Right lobe of liver (tissue), 6 donors: ENCODE results near the gene LTBP1. TPM values are rescaled to one million over a fixed set of nuclear protein-coding genes. Genes with fewer than 3 reads are reported as not detected.

ENCODE experiments used
- ATAC-seq, 4 donors: fragments of 200-7000 bp; cut with Tn5 transposase; one replicate each; pipeline ENCODE4 v1.9.1; 2020; ENCODE audit warnings: mild to moderate bottlenecking in 4 of 4, moderate library complexity in 4 of 4
- DNase-seq, 3 donors: peaks; one replicate each; pipeline ENCODE4 v3.0.0-alpha.2; 2020
- H3K27ac ChIP-seq, 3 donors: fragments of 200-600 bp; one replicate each; pipeline ENCODE4 v1.8.0; 2022
- H3K27me3 ChIP-seq, 2 donors: fragments of 200-600 bp; one replicate each; pipeline ENCODE4 v1.8.0; 2022
- H3K36me3 ChIP-seq, 4 donors: fragments of 200-600 bp; sonication (generic) in 1 of 4; one replicate each; pipeline versions ENCODE4 v1.5.1 to v1.8.0; 2017 to 2022; ENCODE audit warnings: control low read depth in 1 of 4
- H3K4me1 ChIP-seq, 4 donors: fragments of 200-600 bp; sonication (generic) in 1 of 4; one replicate each; pipeline versions ENCODE4 v1.5.1 to v1.8.0; 2017 to 2022; ENCODE audit warnings: control low read depth in 1 of 4
- H3K4me3 ChIP-seq, 3 donors: fragments of 200-600 bp; one replicate each; pipeline ENCODE4 v1.8.0; 2022
- H3K9me3 ChIP-seq, 4 donors: fragments of 200-600 bp; sonication (generic) in 1 of 4; one replicate each; pipeline versions ENCODE4 v1.5.1 to v1.8.0; 2017 to 2022; ENCODE audit warnings: control low read depth in 1 of 4
- POLR2A ChIP-seq: fragments of 450-650 bp; IDR thresholded peaks from one replicate; pipeline ENCODE4 v1.6.1; 2017; ENCODE audit warnings: antibody characterized with exemption, mild to moderate bottlenecking
- WGBS: methylation state at CpG from one replicate; pipeline ENCODE4 v1.1.6; 2018; ENCODE audit warnings: low coverage, low lambda C conversion rate; ENCODE audit not compliant: insufficient coverage; ENCODE audit errors: missing lambda C conversion rate; 5-methylcytosine and 5-hydroxymethylcytosine counted together
- intact Hi-C, 2 donors: fragments of 100-400 bp; cut with DNase I; formaldehyde crosslinking; loops; one replicate each; pipeline versions ENCODE4 v1.11.2 to v1.14.1; 2022
- microRNA-seq, 2 donors: library from miRNA; unstranded; fragments of <30 nt; microRNA quantifications; one replicate each; pipeline ENCODE4, GENCODE V29; 2019 to 2020
- small RNA-seq, 2 experiments: library from RNA; depleted of rRNA; stranded (forward); fragments of <200 nt; gene quantifications; one replicate each; pipeline ENCODE3, GENCODE V24; 2016
- total RNA-seq, 6 experiments: library from RNA; depleted of rRNA in 2 of 6; stranded (reverse); fragments of >200 nt in 2 of 6; fragmentation: NEBNext Ultra II Directional in 3 of 6; extraction: Animal tissue kit (Norgen Biotek cat#: 25700) in 3 of 6; gene quantifications; one replicate each; pipeline versions ENCODE4 v1.1.0 to v1.2.4, GENCODE V29; 2016 to 2023
- TF ChIP-seq, protein P1 (sequence below), 4 donors: fragments of 200-600 bp in 3 of 4; fragments of 450-650 bp in 1 of 4; IDR thresholded peaks; one replicate each; pipeline versions ENCODE4 v1.5.1 to v1.8.0; 2016 to 2022; ENCODE audit warnings: antibody characterized with exemption in 4 of 4, mild to moderate bottlenecking in 2 of 4
- donor health status: DM: no; HTN: yes; CAD: no.
- donor health status: DM: no; HTN: no; CAD: no.
- donor health status: DM: no; HTN: no; CAD: no.
- donor health status: DM: no; HTN: yes; CAD: no.
- donor health status: DM: no; HTN: yes; CAD: no.

The LTBP1 gene
- total RNA-seq, 6 experiments from 2014 or later, result 5.4 to 14.2 (median 9.1) TPM

DNA sequence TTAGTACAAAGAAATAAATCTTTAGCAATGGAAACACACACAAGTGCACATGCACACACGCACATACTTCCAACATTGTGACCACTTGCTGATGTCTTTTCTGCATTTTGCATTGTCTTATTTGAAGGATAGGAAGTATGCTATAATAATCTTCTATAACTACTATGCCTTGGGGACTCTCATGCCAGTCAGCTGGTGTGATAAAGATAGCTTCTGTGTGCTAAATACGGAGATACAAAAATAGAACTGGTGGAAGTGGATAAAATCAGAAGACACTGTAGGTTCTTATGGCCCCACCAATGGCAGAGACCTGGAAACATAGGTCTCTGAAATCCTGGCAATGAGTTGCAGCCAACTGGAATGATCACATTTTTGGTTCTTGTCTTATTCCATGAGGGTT is 498.2 kb downstream of the LTBP1 start:
- Histone ChIP-seq H3K27ac (no peak overlapping the region), H3K27me3 (no peaks in the 10 kb centered on the region), H3K36me3 (no peaks in the 10 kb centered on the region), H3K4me3 (no peak overlapping the region), H3K9me3 (no peaks in the 10 kb centered on the region), H3K4me1 (peaks cover 0 to 9% (median 0%) of the 10 kb centered on the region in 4 donors)
- intact Hi-C loops, result no loop called here
- WGBS, result 46% methylated on average over 2 of the region's 2 CpGs
- ATAC-seq (no peak), DNase-seq (no peak)
- TF ChIP-seq POLR2A, result no peak
- TF ChIP-seq, protein P1, sequence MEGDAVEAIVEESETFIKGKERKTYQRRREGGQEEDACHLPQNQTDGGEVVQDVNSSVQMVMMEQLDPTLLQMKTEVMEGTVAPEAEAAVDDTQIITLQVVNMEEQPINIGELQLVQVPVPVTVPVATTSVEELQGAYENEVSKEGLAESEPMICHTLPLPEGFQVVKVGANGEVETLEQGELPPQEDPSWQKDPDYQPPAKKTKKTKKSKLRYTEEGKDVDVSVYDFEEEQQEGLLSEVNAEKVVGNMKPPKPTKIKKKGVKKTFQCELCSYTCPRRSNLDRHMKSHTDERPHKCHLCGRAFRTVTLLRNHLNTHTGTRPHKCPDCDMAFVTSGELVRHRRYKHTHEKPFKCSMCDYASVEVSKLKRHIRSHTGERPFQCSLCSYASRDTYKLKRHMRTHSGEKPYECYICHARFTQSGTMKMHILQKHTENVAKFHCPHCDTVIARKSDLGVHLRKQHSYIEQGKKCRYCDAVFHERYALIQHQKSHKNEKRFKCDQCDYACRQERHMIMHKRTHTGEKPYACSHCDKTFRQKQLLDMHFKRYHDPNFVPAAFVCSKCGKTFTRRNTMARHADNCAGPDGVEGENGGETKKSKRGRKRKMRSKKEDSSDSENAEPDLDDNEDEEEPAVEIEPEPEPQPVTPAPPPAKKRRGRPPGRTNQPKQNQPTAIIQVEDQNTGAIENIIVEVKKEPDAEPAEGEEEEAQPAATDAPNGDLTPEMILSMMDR (IDR thresholded peaks at IDR 0.05), result no peak

DNA sequence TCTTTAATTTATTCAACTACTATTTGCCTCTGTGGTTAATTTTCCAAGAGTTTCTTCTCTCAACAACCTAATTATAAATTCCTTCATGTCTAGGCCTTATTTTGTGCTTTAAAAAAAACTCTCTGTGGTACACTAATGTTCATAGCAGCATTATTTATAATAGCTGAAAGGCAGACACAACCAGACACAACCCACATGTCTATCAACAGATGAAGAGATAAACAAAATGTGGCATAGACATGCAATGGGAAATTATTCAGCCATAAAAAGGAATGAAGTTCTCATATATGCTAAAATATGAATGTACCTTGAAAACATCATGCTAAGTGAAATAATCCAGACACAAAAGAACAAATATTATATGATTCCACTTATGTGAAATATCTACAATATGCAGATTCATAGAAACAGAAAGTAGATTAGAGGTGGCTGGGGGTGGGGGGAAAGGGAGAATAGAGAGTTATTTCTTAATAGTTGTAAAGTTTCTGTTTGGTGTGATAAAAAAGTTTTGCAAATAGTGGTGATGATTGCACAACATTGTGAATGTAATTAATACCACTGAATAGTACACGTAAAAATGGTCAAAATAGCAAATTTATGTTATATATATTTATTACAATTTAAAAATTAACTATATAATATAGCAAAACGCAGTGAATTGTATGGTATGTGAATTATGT is 501.6 kb downstream of the LTBP1 start:
- peak in 3 of 4 donors; percentile 17 to 52 (median 30) for ATAC-seq
- Histone ChIP-seq H3K36me3 (no peaks in the 10 kb centered on the region), H3K4me3 (no peak overlapping the region), H3K27me3 (no peaks in the 10 kb centered on the region), H3K27ac (no peak overlapping the region), H3K4me1 (peaks cover 0 to 9% (median 4%) of the 10 kb centered on the region in 4 donors), H3K9me3 (no peaks in the 10 kb centered on the region)
- no peak for DNase-seq
- 29% methylated on average over 2 of the region's 2 CpGs for WGBS
- TF ChIP-seq POLR2A, result no peak
- TF ChIP-seq, protein P1 (IDR thresholded peaks at IDR 0.05), result no peak
- intact Hi-C loops, result no loop called here

Small RNA genes within 50 kb of the gene (microRNA-seq; reads per million reads assigned to microRNA genes)
- 0 reads per million in 2 donors for gene MIR4430

Small RNA genes within 50 kb of the gene (small RNA-seq; reads per million reads assigned to genes)
- 0 reads per million in 2 experiments for gene RF00019
- 0 reads per million in 2 experiments for gene RNA5SP91
- 0 reads per million in 2 experiments for gene RNA5SP92
